ENCODE data around the gene GTF2H2C.
"Not testable (repeated sequence)": the region's sequence is repeated elsewhere in the genome, so short reads cannot be mapped to it uniquely, and the experiment has no call there.

The GTF2H2C gene

GRCh38 chr5:69566172-69566571 lies 6.2 kb downstream of the GTF2H2C start:
- not testable (repeated sequence) for DNase-seq (ENCODE audit: low read depth, low spot score)

DNA sequence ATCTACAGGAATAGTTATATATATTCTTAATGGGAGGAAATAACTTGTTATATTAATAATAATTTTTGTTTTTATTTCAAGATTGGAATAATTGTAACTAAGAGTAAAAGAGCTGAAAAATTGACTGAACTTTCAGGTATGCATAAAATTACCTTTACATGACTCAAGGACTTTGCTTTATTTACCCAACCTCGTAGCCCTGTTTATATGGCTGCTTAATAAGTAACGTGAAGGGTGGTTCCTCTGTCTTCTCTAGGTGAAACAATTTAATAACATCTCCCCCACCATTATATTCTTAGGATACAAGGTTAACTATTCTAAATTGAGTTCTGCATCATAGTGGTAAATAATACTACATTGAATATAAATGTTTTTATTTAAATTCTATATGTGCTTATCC lies 8.1 kb downstream of the GTF2H2C start:
- DNase-seq (ENCODE audit: low read depth, low spot score): not testable (repeated sequence)

DNA sequence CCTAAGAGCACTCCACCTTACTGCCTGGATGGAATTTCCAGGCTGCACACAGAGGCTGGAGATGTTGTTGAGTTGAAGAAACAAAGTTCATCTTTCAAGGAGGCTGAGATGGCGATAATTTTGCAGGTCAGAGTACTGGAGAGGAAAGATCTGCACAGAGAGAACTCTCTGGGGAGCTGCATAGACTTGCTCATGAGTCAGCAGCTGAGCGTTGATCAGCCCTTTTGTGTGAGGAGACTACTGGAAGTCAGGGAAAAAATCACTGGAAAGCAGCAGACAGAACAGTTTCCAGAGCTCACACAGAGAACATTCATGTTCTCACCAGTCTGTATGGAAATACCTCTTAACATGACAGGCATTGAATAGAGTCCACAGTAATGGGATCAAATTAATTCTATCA lies 23.4 kb downstream of the GTF2H2C start:
- DNase-seq (ENCODE audit: low read depth, low spot score): not testable (repeated sequence)

GRCh38 chr5:69596114-69596840 lies 36.3 kb downstream of the GTF2H2C start:
- DNase-seq (ENCODE audit: low read depth, low spot score): not testable (repeated sequence)

GRCh38 chr5:69601947-69602346 lies 42.0 kb downstream of the GTF2H2C start:
- DNase-seq (ENCODE audit: low read depth, low spot score): not testable (repeated sequence)

- DNase-seq (ENCODE audit: low read depth, low spot score): not testable (repeated sequence)
Observed at GRCh38 chr5:69606839-69607238, 46.8 kb downstream of the GTF2H2C start.

DNA sequence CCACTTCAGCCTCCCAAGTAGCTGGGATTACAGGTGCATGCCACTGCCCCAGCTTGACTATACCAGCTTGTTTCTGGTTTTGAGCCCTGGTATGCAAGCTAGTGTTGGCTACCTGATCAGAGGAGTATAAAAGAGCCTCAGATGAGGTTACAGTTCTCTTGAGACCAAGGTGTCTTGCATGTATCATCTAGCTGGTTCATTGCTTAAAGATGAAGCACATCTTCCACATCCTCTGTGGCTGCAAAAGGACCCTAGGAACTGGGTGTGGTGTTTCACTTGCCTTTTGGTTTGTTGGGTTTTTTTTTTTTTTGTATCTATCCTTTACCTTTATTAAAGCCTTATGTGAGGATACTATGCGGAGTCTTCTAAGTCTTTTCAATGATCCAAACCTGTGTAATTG lies 47.8 kb downstream of the GTF2H2C start:
- not testable (repeated sequence) for DNase-seq (ENCODE audit: low read depth, low spot score)

DNA sequence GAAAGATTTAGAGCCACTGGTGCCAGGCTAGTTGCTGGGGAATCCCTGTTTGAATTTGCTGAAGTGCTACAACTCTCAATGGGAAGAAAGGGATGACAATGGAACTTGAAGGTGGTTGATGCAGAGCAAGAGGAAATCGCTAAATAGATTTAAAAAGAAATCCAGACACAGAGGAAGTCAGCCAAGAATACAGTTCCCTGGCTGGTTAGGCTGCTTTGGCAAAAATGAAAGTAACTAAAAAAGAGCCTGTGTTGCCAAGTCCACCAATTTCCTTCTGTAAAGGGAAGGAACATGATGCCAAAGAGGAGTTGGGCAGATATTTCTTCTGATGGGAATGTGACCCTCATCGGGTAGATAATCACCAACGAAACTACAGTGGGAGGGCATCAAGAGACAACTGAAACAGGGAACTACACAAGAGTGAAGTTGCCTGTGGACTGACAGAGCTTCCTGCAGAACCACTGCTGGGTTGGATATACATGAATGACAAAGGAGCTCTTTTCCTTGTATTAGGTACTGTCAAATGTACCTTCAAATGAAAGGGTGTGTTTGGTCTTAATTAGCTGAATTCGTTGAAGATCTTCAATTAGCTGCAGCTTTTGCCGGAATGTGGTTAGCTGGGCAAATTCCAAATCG lies 49.0 kb downstream of the GTF2H2C start:
- not testable (repeated sequence) for DNase-seq (ENCODE audit: low read depth, low spot score)

GRCh38 chr5:69614843-69615242 lies 54.9 kb downstream of the GTF2H2C start:
- DNase-seq (ENCODE audit: low read depth, low spot score): not testable (repeated sequence)

DNA sequence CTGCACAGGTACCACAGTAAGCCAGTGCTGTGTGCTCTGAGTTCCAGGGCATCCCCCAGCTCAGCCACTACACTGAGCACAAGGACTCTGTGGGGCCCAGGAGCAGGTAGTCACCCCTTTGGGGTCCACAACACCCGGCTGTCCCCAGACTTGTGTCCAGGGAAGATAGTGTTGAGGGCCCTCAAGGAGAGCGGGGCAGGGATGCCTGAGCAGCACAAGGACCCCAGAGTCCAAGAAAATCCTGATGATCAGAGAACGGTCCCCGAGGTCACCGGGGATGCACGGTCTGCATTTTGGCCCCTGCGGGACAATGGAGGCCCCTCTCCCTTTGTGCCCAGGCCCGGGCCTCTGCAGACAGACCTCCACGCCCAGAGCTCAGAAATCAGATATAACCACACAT lies 71.9 kb downstream of the GTF2H2C start:
- not testable (repeated sequence) for DNase-seq (ENCODE audit: low read depth, low spot score)

All from smooth muscle cell of the brain vasculature (primary cell).